GM18909 (cell line): ENCODE data around the gene RPS29.
"Not testable (repeated sequence)": the region's sequence is repeated elsewhere in the genome, so short reads cannot be mapped to it uniquely, and the experiment has no call there.

Experiments
- ATAC-seq: cut with Tn5 transposase; IDR thresholded peaks from one replicate; pipeline ENCODE4 v1.9.1; 2021; ENCODE audit warnings: mild to moderate bottlenecking; ENCODE audit not compliant: unreplicated experiment, poor library complexity

The RPS29 gene

DNA sequence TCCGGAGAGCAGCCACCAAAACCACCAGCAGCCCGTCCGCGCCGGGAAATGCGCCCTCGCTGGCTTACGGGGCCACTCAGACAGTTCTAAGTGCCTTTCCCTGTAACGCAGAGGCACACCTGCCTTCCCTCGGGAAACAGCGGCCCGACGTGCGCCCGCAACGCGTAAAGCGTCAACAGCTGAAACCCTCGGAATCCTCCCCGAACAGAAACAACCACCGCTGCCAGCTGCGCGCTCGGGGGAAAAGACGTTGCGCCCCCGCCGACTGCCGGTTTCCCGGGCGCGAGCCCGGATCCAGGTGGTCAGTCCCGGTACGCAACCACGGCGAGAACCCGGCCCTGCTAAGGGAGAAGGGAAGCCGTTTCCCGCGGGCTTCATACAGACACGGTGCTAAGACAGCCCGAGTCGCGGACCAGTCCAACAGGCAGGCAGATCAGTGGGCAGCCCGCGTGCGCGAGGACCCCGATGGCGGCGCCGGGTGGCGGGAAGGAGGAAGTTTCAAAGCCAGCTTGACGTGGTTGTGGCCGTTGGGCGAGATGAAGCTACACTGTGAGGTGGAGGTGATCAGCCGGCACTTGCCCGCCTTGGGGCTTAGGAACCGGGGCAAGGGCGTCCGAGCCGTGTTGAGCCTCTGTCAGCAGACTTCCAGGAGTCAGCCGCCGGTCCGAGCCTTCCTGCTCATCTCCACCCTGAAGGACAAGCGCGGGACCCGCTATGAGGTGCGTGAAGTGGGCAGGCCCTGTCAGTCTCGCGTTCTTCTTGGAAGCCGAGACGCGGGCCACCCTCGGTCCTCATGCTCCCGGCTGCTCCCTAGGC, 12.5 kb upstream of the RPS29 start, which contains the start of gene LRR1:
Gene LRR1, plus strand, starts transcription at position 456 of the 816 bp plus-strand sequence. Its CDS starts 81 bp downstream, at position 537.
- ATAC-seq, result peak; percentile 60

DNA sequence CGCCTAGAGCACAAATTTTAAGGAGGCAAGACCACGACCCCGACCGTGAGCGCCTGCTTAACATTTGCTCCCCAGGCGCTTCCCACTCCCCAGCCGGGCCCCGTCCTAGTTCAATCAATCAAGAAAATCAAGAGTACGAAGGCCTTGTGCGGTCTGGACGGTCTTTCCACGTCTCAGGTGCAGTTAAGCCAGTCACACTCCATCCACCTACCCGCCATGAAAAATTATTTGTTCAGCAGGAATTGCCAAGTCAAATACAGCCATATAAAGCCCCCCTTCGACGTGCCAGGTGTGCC, 12.0 kb upstream of the RPS29 start:
- peak; percentile 0 for ATAC-seq

DNA sequence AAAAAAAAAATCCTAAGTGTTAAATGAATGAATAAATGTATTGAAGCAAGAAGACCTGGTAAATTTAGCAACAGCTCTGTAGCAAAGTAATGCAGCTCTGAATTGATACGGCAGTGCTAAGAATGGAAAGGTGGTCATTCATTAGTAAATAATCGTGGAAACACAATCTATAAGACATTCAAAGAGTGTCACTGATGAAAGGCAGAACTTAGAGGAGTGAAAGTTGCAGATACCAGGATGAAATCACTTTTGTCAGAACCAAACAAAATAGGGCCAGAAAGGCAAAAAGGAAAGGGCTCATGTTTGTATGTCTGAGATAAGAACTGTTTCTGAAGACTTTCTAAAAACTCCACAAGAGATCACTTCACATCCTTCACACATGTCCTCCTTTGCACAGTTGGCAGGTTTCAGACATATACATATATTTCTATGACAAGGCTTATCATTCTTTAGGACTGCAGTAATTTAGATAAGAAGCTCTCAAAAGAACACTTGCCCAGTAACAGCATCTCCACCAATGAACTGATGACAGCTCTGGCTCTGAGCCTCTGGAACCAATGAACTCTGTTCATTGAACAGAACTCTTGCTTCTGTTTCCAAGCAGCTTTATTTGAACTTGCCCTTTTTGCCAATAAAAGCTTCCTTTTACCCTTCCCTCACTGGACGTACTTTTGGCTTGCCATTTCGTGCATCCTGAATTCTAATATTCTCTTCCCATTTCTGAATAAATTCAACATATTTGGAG, 8.3 kb upstream of the RPS29 start:
- peak; percentile 22 for ATAC-seq

DNA sequence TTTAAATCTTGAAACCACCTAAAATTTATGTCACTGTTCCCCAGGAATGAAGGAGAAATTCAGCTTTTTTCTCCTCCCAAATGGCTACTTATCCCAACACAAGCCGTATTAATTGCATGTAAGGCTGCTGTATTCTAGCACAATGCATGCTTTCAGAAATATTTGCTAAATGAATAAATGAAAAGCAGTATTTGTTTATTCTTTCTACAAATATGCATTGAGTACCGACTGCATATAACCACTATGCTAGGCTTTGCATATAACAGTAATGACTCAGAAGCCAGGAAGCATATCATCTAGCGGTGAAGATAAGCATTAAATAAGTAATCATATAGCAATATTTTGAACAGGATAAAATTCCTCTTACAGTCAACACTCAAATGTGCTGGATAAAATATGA, 6.8 kb upstream of the RPS29 start:
- ATAC-seq, result no peak

DNA sequence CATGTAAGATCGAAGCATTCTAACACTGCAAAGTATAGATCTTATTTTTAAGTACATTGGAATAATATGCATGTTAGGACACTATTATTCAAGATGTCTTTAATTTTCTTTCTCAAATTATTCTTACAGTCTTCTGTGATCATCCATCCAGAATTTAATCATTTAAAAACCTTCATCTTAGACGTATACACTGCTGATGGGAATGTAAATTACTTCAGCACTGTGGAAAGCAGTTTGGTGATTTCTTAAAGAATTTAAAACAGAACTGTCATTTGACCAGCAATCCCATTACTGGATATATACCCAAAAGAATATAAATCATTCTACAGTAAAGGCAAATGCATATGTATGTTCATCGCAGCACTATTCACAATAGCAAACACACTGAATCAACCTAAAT, 3.2 kb upstream of the RPS29 start:
- no peak for ATAC-seq

DNA sequence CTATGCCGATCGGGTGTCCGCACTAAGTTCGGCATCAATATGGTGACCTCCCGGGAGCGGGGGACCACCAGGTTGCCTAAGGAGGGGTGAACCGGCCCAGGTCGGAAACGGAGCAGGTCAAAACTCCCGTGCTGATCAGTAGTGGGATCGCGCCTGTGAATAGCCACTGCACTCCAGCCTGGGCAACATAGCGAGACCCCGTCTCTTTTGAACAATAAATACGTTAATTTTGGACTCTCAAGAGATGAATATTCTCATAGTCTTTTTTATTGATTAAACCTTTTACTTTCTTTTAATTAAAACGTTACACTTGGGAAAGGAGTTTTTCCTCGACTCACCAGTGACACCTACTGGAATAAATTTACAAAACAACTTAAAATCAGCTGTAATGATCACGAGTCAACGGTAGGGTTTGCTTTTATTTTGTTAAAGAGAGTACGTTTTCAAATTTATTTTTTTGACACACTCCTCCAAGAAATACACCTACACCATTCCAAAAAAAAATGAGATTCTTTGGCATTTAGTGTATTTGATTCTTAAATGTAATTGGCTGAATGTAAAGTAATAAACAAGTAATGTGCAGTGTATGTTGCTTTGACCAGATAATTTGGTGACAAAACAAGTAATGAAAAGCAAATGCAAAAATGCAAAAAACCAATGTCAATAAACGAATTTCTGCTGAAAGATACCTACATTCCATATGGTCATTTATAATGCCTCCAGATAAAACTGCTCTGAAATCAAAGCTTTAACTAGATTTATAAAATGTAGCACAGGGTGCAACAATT, 687 bp upstream of the RPS29 start:
- peak; percentile 30 for ATAC-seq

DNA sequence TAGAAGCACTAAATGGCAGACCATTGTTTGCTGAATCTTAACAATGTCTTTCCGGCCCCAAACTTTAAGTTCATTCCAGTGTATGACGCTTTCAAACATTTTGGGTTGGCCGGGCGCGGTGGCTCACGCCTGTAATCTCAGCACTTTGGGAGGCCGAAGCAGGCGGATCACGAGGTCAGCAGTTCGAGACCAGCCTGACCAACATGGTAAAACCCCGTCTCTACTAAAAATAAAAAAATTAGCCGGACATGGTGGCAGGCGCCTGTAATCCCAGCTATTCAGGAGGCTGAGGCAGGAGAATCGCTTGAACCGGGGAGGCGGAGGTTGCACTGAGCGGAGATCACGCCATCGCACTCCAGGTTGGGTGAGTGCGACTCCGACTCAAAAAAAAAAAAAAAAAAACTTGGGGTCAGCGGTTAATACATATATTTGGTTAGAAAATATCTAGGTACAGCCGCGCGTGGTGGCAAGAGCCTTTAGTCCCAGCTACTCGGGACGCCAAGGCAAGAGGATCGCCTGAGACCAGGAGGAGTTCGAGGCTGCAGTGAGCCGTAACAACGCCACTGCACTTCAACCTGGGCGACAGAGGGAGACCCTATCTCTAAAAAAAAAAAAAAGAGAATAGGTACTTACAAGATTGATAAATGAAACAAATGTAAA, 1.1 kb downstream of the RPS29 start:
- not testable (repeated sequence) for ATAC-seq

DNA sequence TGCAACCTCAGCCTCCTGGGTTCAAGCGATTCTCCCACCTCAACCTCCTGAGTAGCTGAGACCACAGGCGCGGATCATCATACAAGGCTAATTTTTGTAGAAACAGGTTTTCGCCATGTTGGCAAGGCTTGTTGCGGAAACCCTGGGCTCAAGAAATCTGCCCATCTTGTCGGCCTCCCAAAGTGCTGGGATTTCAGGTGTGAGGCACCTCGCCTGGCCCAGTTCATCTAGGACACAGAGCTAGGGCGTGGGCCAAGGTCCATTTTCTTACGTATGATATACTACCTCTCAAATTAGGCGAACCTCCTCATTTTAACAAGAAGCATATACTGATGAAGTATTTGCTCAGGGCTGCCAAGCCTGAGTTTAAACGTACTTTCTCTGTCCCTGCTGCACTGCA, 2.1 kb downstream of the RPS29 start:
- no peak for ATAC-seq

DNA sequence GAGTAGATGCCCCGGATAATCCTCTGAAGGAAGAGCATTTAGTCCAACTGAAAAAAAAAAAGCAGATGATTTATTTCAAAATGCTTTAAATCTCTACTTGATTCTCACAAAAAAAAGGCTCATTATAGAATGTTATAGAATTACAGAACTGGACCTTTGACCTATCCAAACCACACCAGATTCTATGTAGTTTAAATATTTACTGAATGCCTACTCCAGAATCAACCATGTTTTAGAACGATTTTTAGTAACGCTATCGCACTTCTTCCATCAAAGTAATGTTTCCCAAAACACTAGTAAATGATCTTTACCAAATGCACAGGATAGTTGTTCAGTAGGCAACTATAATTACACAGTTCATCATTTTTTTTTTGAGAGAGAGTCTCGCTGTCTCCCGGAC, 2.6 kb downstream of the RPS29 start:
- ATAC-seq, result no peak

DNA sequence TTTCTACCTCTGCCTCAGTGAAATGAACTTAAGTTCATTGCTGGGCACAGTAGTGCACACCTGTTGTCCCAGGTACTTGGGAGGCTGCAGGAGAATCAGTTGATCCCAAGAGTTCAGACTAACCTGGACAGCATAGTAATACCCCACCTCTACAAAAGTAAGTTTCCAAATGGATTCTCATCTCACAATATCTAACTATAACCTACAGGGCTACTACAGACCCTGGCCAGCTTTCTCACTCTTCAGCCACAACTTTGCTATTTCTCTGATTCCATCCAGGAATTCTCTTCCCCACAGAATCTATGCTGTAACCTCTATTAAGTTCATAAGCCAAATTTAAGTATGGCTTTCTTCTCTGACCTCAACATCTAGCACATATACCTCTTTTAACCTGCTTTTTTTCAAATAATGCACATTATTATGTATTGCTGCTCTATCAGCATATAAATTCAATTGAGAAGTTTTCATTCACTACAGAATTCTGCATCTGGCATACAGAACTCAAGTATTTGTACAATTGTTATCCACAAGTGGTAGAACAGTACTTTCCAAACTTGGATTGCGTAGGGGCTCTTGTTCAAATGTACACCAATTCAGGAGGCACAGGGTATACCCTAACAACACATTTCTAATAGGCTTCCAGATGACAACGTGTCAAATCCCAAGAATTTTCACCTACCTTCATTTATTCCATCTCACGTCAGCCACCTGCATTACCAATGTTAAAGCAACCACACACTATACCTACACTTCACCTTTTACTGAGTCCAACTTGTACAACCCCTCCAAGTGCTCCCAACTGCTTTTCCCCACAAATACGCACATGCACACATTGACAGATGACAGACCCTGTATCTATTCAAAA, 3.8 kb downstream of the RPS29 start:
- ATAC-seq, result no peak

DNA sequence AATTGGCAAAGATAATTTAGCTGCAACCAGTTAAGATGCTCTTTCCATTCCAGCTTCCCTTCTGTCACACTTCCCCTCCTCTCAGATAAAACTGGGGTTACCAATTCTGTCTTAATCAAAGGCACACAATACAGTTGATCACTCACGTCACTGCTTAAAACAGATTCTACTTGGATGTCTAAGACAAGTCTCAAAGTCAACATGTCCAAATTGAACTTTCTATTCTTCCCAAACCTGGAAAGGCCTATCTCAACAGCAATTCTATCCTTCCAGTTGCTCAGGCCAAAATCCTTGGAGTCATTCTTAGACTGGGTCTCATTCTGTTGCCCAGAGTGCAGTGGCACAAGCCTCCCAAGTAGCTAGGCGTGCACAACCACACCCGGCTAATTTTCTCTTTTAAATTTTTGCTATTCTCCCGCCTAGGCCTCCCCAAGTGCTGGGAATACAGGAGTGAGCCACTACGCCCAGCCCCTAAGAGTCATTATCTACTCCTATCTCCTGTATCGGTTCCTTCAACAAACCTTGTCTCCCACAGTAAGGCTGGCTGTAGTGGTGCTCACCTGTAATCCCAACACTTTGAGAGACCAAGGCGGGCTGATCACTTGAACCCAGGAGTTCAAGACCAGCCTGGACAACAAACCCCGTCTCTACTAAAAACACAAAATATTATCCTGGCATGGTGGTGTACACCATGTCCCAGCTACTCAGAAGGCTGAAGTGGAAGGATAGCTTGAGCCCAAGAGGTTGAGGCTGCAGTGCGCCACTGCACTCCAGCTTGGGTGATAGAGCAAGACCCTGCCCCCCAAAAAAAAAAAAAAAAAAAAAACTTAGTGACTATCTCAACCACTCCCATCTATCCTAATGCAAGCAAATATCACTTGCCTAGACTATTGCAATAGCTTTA, 4.7 kb downstream of the RPS29 start:
- no peak for ATAC-seq

DNA sequence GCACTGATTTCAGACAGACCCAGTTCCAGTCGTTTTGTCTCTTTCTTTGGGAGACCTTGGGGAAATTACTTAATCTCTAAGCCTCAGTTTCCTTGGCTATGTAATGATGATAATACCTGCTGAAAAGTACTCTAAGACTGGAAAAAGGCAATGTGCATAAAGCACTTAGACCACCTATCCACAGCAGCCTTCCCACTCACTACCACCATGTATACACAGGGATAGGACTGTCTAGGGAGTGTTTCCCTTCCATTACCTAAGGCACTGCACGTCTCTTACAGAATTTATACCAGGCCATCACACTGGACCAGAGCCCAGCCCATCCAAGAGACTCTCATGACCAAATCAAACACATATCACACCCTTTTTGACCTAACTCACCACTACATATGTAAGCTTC, 6.3 kb downstream of the RPS29 start:
- ATAC-seq, result no peak

DNA sequence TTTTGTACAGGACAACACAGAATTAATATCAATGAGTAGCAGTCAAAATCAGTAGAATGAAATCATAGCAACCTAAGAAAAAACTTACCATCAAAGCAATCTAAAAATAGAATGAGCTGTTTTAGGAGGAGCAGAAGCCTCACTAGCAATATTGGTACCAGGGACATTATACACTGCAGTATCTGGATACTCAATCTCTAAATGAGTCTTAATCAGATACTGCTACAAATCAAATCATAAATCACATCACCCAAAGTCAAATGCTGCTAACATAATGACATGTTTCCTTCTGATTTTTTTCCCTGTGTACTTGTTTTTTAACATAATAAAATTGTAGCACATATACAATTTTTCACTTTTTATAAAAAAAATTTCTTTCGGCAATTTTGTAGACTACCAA, 8.0 kb downstream of the RPS29 start:
- ATAC-seq, result no peak

DNA sequence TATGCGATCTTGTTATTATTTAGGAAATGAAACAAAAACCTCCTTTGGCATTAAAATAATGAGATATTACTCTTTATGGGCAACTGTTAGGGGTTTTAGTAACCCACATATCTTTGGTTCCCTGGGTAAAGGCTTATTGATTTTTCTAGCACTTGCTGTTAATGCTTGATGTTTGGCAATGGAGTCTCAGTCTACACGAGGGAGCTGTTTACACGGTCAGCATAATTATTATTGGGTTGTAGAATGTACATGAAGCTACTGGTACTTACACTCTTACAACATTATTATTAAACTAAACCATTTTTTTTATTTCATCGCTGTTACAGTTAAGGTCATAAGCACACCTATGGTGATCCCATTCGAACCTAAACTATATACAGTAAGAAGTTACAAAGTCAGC, 12.1 kb downstream of the RPS29 start:
- no peak for ATAC-seq

DNA sequence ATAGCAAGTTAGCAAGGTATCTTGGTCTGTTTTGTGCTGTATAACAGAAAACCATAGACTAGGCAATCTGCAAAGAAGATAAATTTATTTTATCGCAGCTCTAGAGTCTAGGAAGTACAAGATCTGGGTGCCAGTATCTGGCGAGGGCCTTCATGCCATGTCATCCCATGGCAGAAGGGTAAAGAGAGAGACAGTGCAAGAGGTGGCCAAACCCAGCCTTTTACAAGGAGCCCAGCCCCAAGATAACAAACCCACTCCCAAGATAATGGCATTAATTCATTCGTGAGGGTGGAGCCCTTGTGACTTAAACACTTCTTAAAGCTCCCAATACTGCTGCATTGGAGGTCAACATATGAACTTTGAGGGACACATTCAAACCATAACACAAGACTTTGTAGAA, 16.9 kb downstream of the RPS29 start:
- no peak for ATAC-seq

DNA sequence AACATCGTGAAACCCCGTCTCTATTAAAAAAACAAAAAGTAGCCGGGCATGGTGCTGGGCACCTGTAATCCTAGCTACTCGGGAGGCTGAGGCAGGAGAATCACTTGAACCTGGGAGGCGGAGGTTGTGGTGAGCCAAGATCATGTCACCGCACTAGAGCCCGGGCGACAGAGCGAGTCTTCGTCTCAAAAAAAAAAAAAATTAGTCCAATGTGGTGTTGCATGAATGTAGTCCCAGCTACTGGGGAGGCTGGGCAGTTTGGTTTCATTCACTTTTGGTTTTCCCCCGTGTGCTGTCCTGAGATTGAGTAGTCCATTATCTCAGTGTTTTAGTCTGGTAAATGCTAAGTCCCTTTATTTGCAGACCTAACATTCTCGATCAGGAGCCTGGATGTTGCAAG, 19.5 kb downstream of the RPS29 start:
- ATAC-seq, result no peak

DNA sequence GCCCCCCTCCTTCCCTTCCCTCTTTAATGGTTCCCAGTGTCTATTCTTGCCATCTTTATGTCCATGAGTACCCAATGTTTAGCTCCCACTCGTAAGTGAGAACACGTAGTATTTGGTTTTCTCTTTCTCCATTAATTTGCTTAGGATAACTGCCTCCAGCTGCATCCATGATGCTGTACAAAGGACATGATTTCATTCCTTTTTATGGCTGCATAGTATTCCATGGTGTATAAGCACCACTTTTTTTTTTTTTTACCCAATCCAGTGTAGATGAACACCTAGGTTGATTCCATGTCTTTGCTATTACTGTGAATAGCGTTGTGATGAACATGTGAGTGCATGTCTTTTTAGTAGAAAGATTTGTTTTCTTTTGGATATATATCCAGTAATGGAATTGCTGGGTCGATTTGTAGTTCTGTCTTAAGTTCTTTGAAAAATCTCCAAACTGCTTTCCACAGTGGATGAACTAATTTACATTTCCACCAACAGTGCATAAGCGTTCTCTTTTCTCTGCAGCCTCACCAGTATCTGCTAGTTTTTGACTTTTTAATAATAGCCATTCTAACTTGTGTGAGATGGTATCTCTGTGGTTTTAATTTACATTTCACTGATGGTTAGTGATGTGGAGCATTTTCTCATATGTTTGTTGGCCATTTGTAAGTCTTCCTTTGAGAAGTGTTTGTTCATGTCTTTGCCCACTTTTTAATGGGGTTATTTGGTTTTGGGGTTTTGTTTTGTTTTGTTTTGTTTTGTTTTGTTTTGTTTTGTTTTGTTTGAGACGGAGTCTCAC, 26.0 kb downstream of the RPS29 start:
- no peak for ATAC-seq

DNA sequence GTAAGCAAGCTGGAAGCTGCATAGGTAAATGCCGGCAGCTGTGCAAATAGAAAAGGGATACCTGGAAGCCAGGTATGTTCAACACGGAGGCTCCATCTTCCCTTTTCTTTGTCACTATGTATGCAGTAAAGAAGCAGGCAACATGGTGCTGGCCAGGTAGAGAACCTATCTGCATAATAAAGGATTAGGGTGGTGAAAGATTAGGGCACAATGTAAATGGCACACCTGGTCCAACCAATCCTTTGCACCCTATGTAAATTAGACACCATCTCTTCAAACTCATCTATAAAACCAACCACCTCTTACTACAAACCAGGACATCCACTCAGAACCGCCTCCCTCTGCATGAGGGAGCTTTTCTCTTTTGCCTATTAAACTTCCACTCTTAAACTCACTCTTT, 32.3 kb downstream of the RPS29 start:
- no peak for ATAC-seq
